ENCODE measurements around the gene CD300LG.
"Not testable (repeated sequence)": the region's sequence is repeated elsewhere in the genome, so short reads cannot be mapped to it uniquely, and the experiment has no call there.

CD300LG gene

DNA sequence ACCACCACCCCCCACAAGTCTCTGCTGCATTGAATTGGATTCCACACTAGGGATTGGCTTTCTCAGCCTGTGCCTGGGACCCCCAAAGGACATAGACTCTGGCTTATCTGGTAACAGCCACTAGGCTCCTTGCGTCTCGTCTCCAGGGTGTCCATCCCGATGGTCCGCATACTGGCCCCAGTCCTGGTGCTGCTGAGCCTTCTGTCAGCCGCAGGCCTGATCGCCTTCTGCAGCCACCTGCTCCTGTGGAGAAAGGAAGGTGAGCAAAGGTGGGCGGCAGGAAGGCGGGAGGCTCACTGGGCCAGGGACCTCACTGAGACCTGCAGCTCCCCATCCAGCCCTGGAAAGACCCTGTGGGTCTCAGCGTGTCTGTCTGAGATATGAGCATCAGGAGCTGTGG, 8.1 kb downstream of the CD300LG start:
- no peak for DNase-seq (ENCODE audit: low spot score)

DNA sequence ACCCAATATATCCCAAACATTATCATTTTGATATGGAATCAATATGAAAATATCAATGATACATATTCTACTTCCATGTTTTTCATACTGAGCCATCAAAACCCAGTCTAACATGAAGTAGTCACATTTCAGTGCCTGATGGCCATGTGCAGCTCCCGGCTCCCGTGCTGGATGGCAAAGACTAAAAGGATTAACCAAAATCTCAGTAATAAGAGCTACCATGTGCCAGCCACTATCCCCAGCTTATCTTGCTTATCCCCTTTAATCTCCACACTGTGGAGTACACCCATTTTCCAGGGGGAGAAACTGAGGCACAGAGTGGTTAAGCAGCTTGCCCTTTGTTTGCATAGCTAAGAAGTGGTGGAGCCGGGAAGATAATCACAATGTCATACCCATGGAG, 9.2 kb downstream of the CD300LG start:
- DNase-seq (ENCODE audit: low spot score): no peak

DNA sequence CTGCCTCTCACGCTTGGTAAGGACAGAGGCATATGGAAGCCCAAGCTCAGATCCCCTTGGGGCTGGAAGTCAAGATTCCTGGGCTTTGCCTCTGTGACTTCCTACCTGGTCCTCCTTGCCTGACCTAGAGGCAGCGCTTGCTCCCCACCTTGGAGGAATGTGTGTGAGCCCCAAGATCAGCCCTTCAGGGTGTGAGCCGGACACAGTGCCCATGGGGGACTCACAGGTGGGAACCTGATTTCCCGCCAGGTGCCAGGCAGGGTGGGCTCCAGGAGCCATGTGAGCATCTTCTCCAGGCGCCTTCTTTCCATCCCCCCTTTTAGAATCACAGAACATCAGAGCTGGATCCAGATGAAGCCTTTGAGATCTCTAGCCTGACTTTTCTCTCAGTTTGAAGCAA, 10.2 kb downstream of the CD300LG start:
- DNase-seq (ENCODE audit: low spot score): no peak

- DNase-seq (ENCODE audit: low spot score): no peak
Measured at GRCh38 chr17:43857957-43858600, 11.1 kb downstream of the CD300LG start.

GRCh38 chr17:43860077-43860725, 13.2 kb downstream of the CD300LG start:
- no peak for DNase-seq (ENCODE audit: low spot score)

DNA sequence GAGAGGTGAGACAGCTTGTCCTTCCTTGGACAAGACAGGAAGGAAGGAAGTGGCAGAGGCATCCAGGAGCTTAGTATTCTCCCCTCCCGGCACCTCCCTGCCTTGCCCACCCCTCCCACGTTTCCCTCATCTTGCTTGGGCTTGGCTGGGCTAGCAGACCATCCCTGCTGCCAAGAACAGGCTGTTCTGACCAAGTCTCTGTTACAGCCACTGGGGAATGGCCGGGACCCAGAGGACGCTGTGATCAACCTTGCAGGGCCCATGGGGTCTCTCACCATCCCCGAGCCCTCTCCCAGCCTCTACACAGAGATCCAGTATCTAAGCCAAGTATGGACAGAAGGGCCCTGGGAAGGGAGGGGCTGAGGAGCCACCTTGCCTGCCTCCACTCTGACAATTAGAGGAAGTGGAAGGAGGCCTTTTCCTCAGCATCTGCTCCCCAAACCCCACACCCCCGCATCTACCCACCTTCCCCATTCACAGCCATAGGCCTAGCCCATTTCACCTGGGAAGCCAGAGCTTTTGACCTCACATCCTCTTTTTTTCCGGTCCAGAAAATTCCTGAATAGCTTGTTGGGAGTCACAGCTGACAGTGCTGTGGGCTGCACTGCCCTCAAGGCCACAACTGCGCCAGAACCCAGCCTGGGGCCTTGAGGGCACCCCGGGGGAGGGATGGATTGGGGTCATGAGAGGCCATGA, 14.1 kb downstream of the CD300LG start:
- DNase-seq (ENCODE audit: low spot score): no peak

- no peak for DNase-seq (ENCODE audit: low spot score)
Measured at GRCh38 chr17:43861960-43862359, 15.0 kb downstream of the CD300LG start.

DNA sequence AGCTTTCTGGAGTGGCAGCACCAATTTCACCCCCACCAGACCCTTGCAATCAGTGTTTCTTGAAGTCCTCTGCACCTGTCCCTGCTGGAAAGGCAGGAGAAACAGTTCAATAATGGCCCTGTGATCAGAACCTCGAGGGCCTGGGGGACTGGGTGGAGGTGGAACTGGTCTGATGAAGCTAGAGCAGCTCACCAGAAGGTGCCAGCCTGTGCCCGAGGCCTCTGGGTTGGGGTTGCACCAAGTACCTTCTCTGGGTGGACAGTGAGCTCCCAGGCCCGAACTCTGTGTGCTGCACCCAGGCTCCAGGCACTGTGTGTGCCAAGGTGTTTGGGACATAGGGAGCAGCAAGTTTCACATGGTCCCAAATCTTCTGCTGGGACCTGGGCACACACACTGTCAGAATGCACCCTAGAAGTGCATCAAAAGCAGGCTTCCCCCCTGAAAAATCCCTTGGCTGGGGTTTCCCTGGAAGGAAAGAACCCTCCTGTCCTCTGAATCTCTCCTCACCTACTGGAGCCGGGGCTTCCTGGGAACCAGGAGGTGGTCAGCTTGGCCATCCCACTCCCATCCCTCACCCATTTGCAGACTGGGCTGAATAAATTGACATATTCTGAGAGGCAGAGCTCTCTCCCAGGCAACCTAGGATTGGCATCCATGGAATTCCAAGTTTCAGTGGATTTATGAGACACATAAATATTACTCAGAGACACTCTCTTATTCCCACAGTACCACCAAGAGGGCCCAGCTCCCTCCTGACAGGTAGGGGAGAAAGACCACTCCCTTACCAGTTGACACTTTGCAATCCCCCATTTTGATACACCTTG, 17.4 kb downstream of the CD300LG start:
- DNase-seq (ENCODE audit: low spot score): no peak

DNA sequence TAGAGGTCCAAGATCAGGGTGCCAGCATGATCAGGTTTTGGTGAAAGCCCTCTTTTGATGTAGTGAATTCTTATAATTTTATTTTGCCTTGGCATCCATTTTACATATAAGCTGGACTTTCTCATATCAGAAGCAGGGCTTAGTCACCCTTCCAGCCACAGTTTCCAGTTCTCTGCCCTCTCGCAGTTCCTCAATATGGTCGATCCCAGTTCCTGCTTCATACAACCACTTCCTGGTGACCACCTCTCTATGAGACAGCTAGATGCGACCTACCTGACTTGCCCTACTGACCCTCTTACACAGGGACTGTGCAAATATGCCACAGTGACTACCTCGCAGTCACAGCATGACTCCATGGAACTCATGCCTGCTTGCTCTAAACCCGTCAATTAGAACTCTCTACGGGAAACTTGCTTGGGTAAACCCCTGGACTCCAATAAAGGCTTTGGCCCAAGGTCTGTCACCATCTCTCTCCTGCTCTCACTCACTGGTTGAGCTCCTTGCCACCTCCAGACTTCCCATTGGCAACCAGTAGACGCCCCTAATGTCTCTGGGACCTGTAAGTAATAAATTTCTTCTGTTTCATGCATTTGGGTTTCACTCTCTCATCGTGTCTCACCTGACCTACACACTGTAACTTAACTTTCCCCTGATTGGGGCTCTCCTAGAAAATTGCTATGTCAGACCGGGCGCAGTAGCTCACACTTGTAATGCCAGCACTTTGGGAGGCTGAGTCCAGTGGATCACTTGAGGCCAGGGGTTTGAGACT, 21.4 kb downstream of the CD300LG start:
- DNase-seq (ENCODE audit: low spot score): no peak

- not testable (repeated sequence) for DNase-seq (ENCODE audit: low spot score)
Measured at GRCh38 chr17:43869031-43869430, 22.1 kb downstream of the CD300LG start.

- DNase-seq (ENCODE audit: low spot score): no peak
Measured at GRCh38 chr17:43871946-43872690, 25.1 kb downstream of the CD300LG start.

DNA sequence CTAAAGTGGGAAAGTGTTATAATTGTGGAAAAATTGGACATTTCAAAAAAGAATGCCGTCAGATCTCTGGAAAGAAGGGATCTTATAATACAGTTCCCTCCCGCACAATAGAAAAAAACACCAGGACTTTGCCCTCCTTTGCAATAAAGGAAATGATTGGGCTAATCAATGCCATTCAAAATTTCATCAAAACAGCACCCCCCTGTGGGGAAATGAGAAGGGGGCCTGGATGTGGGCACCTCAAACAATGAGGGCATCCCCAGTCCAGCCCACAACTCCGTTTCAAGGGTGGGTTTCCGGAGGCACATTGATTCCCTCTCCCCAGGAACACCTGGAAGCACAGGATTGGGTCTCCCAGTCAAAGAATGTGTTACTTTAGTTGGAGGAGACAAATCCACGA, 26.1 kb downstream of the CD300LG start:
- no peak for DNase-seq (ENCODE audit: low spot score)

DNA sequence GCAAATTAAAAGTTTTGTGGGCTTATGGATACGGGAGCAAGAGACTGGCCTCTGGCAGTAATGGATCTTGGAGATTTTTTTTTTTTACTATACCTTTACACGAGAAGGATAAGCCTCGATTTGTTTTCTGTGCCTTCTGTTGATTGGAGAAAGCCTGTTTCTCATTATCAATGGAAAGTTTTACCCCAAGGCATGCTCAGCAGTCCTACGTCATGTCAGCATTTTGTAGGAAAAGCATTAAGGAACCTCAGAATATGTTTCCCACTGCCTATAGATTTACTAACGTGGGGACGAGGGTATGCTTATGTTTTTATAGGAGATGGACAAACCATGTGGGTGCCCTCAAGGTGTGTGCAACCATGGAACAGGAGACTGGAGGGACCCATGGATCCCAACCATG, 26.8 kb downstream of the CD300LG start:
- DNase-seq (ENCODE audit: low spot score): no peak

GRCh38 chr17:43874293-43874692, 27.3 kb downstream of the CD300LG start:
- no peak for DNase-seq (ENCODE audit: low spot score)

DNA sequence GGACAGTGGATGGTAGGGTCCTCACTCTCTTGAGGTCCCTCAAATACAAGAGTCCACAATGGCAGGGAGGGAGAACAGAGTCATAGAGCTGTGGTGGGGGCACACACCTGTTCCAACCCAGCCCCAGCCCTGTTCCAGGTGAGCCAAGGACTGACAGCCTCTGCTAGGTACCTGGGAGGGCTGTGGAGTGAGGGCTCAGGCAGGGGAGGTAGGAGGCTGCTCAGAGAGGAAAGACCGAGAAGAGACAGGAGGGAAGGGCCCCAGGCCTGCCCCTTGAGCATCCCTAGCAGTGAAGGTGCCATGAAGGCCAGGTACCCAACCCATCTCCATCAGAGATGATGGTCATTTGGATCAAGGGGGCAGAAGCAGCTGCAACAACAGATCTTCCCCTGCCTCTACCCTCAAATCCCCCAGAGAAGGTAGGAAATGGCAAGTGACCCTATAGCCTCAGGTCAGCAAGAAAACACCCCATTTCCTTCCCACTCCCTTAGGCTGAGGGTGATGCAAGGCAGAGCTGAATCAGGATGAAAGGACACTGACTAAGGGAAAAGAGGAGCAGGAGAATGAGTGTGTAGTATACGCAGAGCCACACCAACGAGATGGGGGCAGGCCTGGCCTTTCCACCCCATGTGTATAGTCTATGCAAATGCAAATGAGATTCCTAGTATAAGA, 28.6 kb downstream of the CD300LG start:
- DNase-seq (ENCODE audit: low spot score): no peak

DNA sequence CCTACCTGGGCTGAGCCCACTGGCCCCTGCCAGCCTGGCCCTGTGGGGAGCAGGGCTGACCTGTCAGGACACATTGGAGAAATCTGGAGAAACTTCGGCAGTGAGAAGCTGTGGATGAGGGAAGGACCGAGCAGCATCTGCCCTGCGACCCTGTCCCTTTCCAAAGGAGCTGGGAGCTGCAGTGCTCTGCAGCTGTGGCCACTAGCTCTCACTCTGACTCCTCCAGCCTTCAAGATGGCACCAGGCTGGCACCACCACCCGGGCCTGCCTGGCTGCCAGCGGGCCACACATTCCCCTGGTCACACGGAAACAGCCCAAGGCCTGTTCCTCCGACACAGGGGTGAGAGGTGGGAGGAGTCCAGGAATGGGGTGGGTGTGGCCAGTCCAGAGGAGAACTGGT, 30.1 kb downstream of the CD300LG start:
- DNase-seq (ENCODE audit: low spot score): no peak

GRCh38 chr17:43877451-43878155, 30.6 kb downstream of the CD300LG start:
- DNase-seq (ENCODE audit: low spot score): no peak

DNA sequence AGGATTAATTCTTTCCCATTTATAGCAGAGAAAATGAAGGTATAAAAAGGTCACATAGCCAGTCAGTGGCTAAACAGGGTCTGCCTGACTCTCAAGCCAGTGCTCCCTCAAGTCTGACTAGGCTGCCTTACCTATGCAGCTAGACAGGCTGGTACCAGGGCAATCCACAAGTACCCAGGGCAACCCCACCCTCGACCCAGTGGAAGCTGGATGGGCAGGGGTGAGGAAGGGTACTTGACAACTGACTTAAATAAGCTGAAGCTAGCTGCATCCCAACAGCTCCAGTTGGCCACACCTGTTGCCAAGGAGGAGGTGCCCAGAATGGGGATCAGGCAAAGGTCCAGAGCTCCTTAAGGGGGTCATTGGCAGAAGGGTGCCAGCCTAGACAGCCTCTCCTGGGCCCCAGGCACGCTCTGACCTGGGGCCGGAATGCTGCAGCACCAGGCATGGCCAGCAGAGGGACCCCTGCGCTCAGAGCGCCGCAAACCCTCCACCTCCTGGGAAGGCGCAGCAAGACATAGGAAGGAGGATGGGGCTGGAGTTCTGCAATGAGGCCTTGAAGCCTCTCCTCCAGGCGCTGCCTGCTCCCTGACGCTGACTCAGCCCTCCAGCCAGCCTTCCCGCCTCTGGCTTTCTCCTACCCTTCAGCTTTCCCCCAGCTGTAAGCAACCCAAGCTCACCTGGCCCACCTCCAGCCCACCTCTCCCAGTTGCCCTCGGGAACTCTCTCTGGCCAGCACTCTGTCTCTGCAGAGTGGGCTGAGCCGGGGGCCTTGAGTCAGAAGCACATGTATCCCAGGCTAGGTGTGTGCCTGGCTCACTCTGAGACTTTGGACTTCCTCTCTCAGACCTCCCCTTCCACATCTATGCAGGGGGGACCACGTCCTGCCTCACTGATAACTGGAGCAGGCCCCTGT, 31.5 kb downstream of the CD300LG start:
- peak; percentile 69 for DNase-seq (ENCODE audit: low spot score)
